Measurements from ENCODE around the gene HLF. TPM values are rescaled to one million over a fixed set of nuclear protein-coding genes. Genes with fewer than 3 reads are reported as not detected.

The HLF gene
- polyA plus RNA-seq, 3 donors: not detected

DNA sequence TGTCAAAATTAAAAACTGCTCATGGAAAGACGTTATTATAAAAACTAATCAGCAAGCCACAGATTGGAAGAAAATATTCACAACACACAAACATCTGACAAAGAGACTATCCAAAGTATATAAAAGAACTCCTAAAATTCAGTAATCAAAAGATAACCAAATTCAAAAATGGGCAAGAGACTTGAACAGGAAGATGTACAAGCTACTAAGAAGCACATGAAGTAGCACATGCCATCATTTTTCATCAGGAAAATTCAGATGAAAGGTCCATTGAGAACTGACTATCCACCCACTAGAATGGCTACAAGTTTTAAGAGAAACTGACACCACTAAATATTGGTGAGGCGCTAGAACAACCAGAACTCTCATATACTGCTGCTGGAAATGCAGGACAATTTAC lies 3.4 kb upstream of the HLF start:
- peaks cover 6 to 10% of the 10 kb centered on the region in 2 donors for H3K36me3 Mint-ChIP-seq

DNA sequence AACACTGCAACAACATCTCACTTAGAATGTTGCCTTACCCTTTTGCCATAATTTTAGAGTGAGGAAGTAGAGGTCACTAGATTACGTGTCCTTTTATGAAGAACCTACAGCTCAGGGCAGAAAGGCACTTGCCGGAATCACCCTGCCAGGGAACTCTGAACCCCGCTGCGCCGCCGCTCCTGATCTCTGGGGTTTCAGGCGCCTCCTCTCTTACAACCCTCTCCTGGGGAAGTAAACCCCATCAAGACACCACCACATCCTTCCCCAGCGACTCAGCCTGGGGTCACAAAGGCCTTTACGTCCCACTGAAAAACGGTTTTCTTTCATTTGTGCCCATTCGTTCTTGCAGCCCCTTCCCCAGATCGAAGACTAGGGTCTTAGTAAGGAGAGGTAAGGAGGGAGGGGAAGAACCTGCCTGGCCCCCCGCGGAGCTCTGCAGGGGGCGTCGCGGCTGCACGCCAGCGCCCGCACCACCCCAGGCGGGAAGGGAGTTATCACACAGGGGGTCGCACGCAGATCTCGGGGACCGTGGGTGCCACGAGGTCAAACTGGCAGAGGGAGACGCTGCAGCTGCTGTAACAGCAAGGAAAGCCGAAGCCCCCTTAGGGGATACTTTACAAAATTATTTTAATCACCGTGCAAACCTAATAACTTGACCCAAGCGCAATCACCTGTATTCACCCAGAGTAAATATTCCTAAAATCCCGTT lies 1.0 kb upstream of the HLF start:
- intact Hi-C loops (cut with micrococcal nuclease): no loop called here
- H3K4me3 ChIP-seq (replicated peaks in 1 of 3; ENCODE audit: low read depth in 2 of 3, low read length in 3 of 3): peak overlapping the region in 1 of 3 experiments; percentile 45

More for the DNA sequence above, 3.4 kb upstream of the HLF start:
- Mint-ChIP-seq H3K4me1 (peaks cover 19% of the 10 kb centered on the region), H3K4me3 (no peak overlapping the region), H3K9me3 (peaks cover 0 to 39% (median 25%) of the 10 kb centered on the region in 7 donors), H3K27ac (no peak overlapping the region), H3K27me3 (ENCODE audit: low read depth in 3 of 3) (peaks cover 31 to 48% (median 39%) of the 10 kb centered on the region in 3 donors)
- no peak overlapping the region for H3K4me2 ChIP-seq (replicated peaks; ENCODE audit: extremely low read depth, low read length, poor library complexity, severe bottlenecking)
- no peak overlapping the region for H3K27ac ChIP-seq (ENCODE audit: low read depth in 1 of 2, low read length in 2 of 2)
- H3K4me3 ChIP-seq (replicated peaks in 1 of 3; ENCODE audit: low read depth in 2 of 3, low read length in 3 of 3): no peak overlapping the region
- H2AFZ ChIP-seq (ENCODE audit: insufficient read depth, low read depth, low read length, poor library complexity, severe bottlenecking): no peak overlapping the region
- TF ChIP-seq, protein P1, sequence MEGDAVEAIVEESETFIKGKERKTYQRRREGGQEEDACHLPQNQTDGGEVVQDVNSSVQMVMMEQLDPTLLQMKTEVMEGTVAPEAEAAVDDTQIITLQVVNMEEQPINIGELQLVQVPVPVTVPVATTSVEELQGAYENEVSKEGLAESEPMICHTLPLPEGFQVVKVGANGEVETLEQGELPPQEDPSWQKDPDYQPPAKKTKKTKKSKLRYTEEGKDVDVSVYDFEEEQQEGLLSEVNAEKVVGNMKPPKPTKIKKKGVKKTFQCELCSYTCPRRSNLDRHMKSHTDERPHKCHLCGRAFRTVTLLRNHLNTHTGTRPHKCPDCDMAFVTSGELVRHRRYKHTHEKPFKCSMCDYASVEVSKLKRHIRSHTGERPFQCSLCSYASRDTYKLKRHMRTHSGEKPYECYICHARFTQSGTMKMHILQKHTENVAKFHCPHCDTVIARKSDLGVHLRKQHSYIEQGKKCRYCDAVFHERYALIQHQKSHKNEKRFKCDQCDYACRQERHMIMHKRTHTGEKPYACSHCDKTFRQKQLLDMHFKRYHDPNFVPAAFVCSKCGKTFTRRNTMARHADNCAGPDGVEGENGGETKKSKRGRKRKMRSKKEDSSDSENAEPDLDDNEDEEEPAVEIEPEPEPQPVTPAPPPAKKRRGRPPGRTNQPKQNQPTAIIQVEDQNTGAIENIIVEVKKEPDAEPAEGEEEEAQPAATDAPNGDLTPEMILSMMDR (IDR thresholded peaks at IDR 0.05): no peak
- H3K79me2 ChIP-seq (ENCODE audit: insufficient read depth, low read length): no peaks in the 10 kb centered on the region
- no peaks in the 10 kb centered on the region for H3K36me3 ChIP-seq (replicated peaks in 1 of 2; ENCODE audit: control insufficient read depth in 1 of 2, insufficient read depth in 2 of 2, low read length in 2 of 2)
- no peak overlapping the region for H3K9ac ChIP-seq (ENCODE audit: insufficient read depth, low read length, poor library complexity, severe bottlenecking)
- peaks cover 17 to 23% of the 10 kb centered on the region in 2 donors for H3K4me1 ChIP-seq (ENCODE audit: control insufficient read depth in 1 of 2, insufficient read depth in 2 of 2, low read length in 2 of 2)
- no peak for DNase-seq
- H3K27me3 ChIP-seq (ENCODE audit: control insufficient read depth in 2 of 2, insufficient read depth in 2 of 2, low read length in 2 of 2): peaks cover 40 to 45% of the 10 kb centered on the region in 2 donors
- peaks cover 9 to 19% of the 10 kb centered on the region in 2 donors for H3K9me3 ChIP-seq (replicated peaks in 1 of 2; ENCODE audit: control insufficient read depth in 1 of 2, insufficient read depth in 1 of 2, low read length in 2 of 2)
- no peaks in the 10 kb centered on the region for H4K20me1 ChIP-seq (ENCODE audit: insufficient read depth, low read length)
- intact Hi-C loops (cut with micrococcal nuclease): no loop called here
- no CpG with 5 or more reads among the region's 2 CpGs for WGBS (ENCODE audit: insufficient coverage)

More for the DNA sequence above, 1.0 kb upstream of the HLF start:
- Histone ChIP-seq H3K9me3 (replicated peaks in 1 of 2; ENCODE audit: control insufficient read depth in 1 of 2, insufficient read depth in 1 of 2, low read length in 2 of 2) (peaks cover 9 to 34% of the 10 kb centered on the region in 2 donors), H2AFZ (ENCODE audit: insufficient read depth, low read depth, low read length, poor library complexity, severe bottlenecking) (peak overlapping the region; percentile 44), H3K4me1 (ENCODE audit: control insufficient read depth in 1 of 2, insufficient read depth in 2 of 2, low read length in 2 of 2) (peaks cover 17 to 23% of the 10 kb centered on the region in 2 donors), H3K9ac (ENCODE audit: insufficient read depth, low read length, poor library complexity, severe bottlenecking) (no peak overlapping the region), H3K27ac (ENCODE audit: low read depth in 1 of 2, low read length in 2 of 2) (no peak overlapping the region), H3K4me2 (replicated peaks; ENCODE audit: extremely low read depth, low read length, poor library complexity, severe bottlenecking) (peak overlapping the region; percentile 64), H3K27me3 (ENCODE audit: control insufficient read depth in 2 of 2, insufficient read depth in 2 of 2, low read length in 2 of 2) (peaks cover 64 to 69% of the 10 kb centered on the region in 2 donors), H3K36me3 (replicated peaks in 1 of 2; ENCODE audit: control insufficient read depth in 1 of 2, insufficient read depth in 2 of 2, low read length in 2 of 2) (no peaks in the 10 kb centered on the region), H3K79me2 (ENCODE audit: insufficient read depth, low read length) (no peaks in the 10 kb centered on the region), H4K20me1 (ENCODE audit: insufficient read depth, low read length) (no peaks in the 10 kb centered on the region)
- under 1% methylated on average over 21 of the region's 31 CpGs for WGBS (ENCODE audit: insufficient coverage)
- TF ChIP-seq, protein P1 (IDR thresholded peaks at IDR 0.05): no peak
- DNase-seq: peak in 1 of 3 donors; percentile 11
- no peak overlapping the region for H3K27ac Mint-ChIP-seq
- peaks cover 0 to 40% (median 26%) of the 10 kb centered on the region in 7 donors for H3K9me3 Mint-ChIP-seq
- peaks cover 6 to 10% of the 10 kb centered on the region in 2 donors for H3K36me3 Mint-ChIP-seq
- peaks cover 54 to 72% (median 63%) of the 10 kb centered on the region in 3 donors for H3K27me3 Mint-ChIP-seq (ENCODE audit: low read depth in 3 of 3)
- peak overlapping the region; percentile 64 to 91 for H3K4me3 Mint-ChIP-seq
- H3K4me1 Mint-ChIP-seq: peaks cover 19% of the 10 kb centered on the region

All from CD14-positive monocyte (primary cell).